ENCODE data around the gene NOC3L. TPM values are rescaled to one million over a fixed set of nuclear protein-coding genes. Genes with fewer than 3 reads are reported as not detected.
A peak's percentile ranks its signal among the peaks of the same experiment; 100 is the strongest.

Gene NOC3L
- total RNA-seq, 4 donors from 2014 or later = 20.6 to 27.4 (median 25.9) TPM

- Histone ChIP-seq H3K27me3 (no peaks in the 10 kb centered on the region), H3K4me1 (peaks cover 0 to 21% (median 5%) of the 10 kb centered on the region in 4 donors), H3K36me3 (peaks cover 0 to 28% (median 0%) of the 10 kb centered on the region in 3 donors), H3K9me3 (no peaks in the 10 kb centered on the region), H3K27ac (no peak overlapping the region), H3K4me3 (no peak overlapping the region)
- no peak for DNase-seq (ENCODE audit: low spot score in 2 of 2)
- TF ChIP-seq POLR2A (IDR thresholded peaks at IDR 0.05) = no peak
- WGBS, 2 donors = 80 to 84% methylated on average over 5 of the region's 5 CpGs
Observed at GRCh38 chr10:94294168-94294567, 68.6 kb downstream of the NOC3L start.

GRCh38 chr10:94293354-94293753 lies 69.4 kb downstream of the NOC3L start:
- Histone ChIP-seq H3K4me1 (peaks cover 0 to 21% (median 5%) of the 10 kb centered on the region in 4 donors), H3K36me3 (peaks cover 0 to 25% (median 0%) of the 10 kb centered on the region in 3 donors), H3K9me3 (no peaks in the 10 kb centered on the region), H3K27ac (peak overlapping the region in 1 of 4 donors; percentile 3), H3K4me3 (no peak overlapping the region), H3K27me3 (no peaks in the 10 kb centered on the region)
- TF ChIP-seq CTCF (IDR thresholded peaks at IDR 0.05) = no peak
- TF ChIP-seq POLR2A (IDR thresholded peaks at IDR 0.05) = no peak
- no peak for TF ChIP-seq EP300 (IDR thresholded peaks at IDR 0.05)
- 10 to 20% methylated on average over 1 of the region's 1 CpG for WGBS, 2 donors
- DNase-seq (ENCODE audit: low spot score in 2 of 2) = peak; percentile 26 to 52

- Histone ChIP-seq H3K27ac (no peak overlapping the region), H3K36me3 (peaks cover 0 to 21% (median 0%) of the 10 kb centered on the region in 3 donors), H3K4me3 (no peak overlapping the region), H3K27me3 (no peaks in the 10 kb centered on the region), H3K4me1 (peaks cover 0 to 21% (median 5%) of the 10 kb centered on the region in 4 donors), H3K9me3 (no peaks in the 10 kb centered on the region)
- WGBS, 2 donors = 49 to 61% methylated on average over 2 of the region's 2 CpGs
- TF ChIP-seq CTCF (IDR thresholded peaks at IDR 0.05) = no peak
- TF ChIP-seq EP300 (IDR thresholded peaks at IDR 0.05) = no peak
- no peak for TF ChIP-seq POLR2A (IDR thresholded peaks at IDR 0.05)
- peak; percentile 31 to 56 for DNase-seq (ENCODE audit: low spot score in 2 of 2)
Observed at GRCh38 chr10:94292434-94293090, 70.2 kb downstream of the NOC3L start.

GRCh38 chr10:94288361-94289101 lies 74.2 kb downstream of the NOC3L start:
- Histone ChIP-seq H3K4me3 (no peak overlapping the region), H3K9me3 (no peaks in the 10 kb centered on the region), H3K27ac (no peak overlapping the region), H3K36me3 (peaks cover 0 to 35% (median 0%) of the 10 kb centered on the region in 3 donors), H3K4me1 (peaks cover 0 to 23% (median 4%) of the 10 kb centered on the region in 4 donors), H3K27me3 (no peaks in the 10 kb centered on the region)
- TF ChIP-seq EP300 (IDR thresholded peaks at IDR 0.05) = no peak
- TF ChIP-seq POLR2A (IDR thresholded peaks at IDR 0.05) = no peak
- no peak for TF ChIP-seq CTCF (IDR thresholded peaks at IDR 0.05)
- no peak for DNase-seq (ENCODE audit: low spot score in 2 of 2)
- WGBS, 2 donors = 89 to 94% methylated on average over 2 of the region's 2 CpGs

GRCh38 chr10:94287336-94287735 lies 75.4 kb downstream of the NOC3L start:
- H3K4me3 ChIP-seq = no peak overlapping the region
- H3K36me3 ChIP-seq = peaks cover 0 to 35% (median 0%) of the 10 kb centered on the region in 3 donors
- WGBS, 2 donors = 64% methylated on average over 3 of the region's 3 CpGs
- no peak for TF ChIP-seq CTCF (IDR thresholded peaks at IDR 0.05)
- TF ChIP-seq POLR2A (IDR thresholded peaks at IDR 0.05) = no peak
- no peak for TF ChIP-seq EP300 (IDR thresholded peaks at IDR 0.05)
- H3K27ac ChIP-seq = no peak overlapping the region
- H3K27me3 ChIP-seq = no peaks in the 10 kb centered on the region
- DNase-seq (ENCODE audit: low spot score in 2 of 2) = no peak
- H3K4me1 ChIP-seq = peaks cover 0 to 11% (median 0%) of the 10 kb centered on the region in 4 donors
- H3K9me3 ChIP-seq = no peaks in the 10 kb centered on the region
